NB4 (cell line): ENCODE data around the gene UBL7.
"Not testable (repeated sequence)": the region's sequence is repeated elsewhere in the genome, so short reads cannot be mapped to it uniquely, and the experiment has no call there.

Experiments
- DNase-seq: peaks from one replicate; pipeline ENCODE4 v3.0.0; 2010; ENCODE audit warnings: low read depth
- H3K4me3 ChIP-seq: one replicate; pipeline ENCODE4 v1.5.1; 2011; ENCODE audit warnings: mild to moderate bottlenecking, low read depth, low read length, moderate library complexity
- MAX ChIP-seq: IDR thresholded peaks from 2 replicates; pipeline ENCODE4 v1.6.1; 2011; ENCODE audit warnings: low read depth, low read length
- MYC ChIP-seq: IDR thresholded peaks from 2 replicates; pipeline ENCODE4 v1.6.1; 2011; ENCODE audit warnings: low read depth, low read length
- POLR2A ChIP-seq: IDR thresholded peaks from 2 replicates; pipeline ENCODE4 v1.6.1; 2011; ENCODE audit warnings: mild to moderate bottlenecking; ENCODE audit not compliant: insufficient read length; ENCODE audit errors: extremely low read depth
- TF ChIP-seq, protein P1 (sequence below): IDR thresholded peaks from one replicate; pipeline ENCODE4 v1.5.1; 2012; ENCODE audit warnings: low read depth, low read length

The UBL7 gene

DNA sequence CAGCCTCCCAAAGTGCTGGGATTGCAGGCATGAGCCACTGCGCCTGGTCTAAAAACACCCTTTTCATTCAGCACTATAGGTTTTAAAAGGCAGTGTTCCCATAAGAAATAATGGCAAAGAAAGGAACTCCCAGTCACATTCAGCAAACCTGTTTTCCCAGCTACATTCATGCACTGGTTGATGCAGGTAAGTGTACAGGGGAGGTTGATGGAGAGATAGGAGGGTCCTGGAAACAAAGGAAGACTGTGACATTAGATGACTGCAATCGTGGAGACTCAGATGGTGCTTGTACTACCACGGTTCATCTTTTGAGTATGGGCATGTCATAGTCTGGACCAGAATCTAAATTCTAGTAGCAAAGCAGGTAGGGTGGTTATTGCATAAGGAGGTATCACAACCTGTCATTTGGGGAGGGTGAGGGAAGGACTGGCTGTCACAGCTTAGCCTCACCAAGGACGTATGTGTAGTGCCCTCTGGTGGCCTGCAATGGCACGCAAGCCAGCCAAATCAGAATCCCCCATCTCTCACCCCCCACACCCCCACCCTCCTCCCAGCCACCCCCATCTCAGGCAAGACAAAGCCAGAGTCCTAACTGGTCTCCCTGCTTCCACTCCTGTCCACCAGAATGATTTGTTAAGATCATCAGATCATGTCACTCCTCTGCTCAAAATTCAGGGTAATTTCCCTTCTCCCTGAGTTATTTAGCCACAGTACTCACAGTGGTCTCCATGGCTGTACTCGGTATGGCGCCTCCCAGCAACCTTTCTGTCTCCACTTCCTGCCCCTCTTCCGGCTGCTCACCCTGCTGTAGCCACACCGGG is 28.8 kb upstream of the UBL7 start:
- no peak overlapping the region for H3K4me3 ChIP-seq
- TF ChIP-seq, protein P1, sequence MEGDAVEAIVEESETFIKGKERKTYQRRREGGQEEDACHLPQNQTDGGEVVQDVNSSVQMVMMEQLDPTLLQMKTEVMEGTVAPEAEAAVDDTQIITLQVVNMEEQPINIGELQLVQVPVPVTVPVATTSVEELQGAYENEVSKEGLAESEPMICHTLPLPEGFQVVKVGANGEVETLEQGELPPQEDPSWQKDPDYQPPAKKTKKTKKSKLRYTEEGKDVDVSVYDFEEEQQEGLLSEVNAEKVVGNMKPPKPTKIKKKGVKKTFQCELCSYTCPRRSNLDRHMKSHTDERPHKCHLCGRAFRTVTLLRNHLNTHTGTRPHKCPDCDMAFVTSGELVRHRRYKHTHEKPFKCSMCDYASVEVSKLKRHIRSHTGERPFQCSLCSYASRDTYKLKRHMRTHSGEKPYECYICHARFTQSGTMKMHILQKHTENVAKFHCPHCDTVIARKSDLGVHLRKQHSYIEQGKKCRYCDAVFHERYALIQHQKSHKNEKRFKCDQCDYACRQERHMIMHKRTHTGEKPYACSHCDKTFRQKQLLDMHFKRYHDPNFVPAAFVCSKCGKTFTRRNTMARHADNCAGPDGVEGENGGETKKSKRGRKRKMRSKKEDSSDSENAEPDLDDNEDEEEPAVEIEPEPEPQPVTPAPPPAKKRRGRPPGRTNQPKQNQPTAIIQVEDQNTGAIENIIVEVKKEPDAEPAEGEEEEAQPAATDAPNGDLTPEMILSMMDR = peak; percentile 81
- TF ChIP-seq MYC = no peak
- 0 out of 2 replicates have a peak, but pooled peaks have one; percentile 16 for TF ChIP-seq MAX
- TF ChIP-seq POLR2A = no peak
- peak; percentile 74 for DNase-seq

- H3K4me3 ChIP-seq = no peak overlapping the region
- TF ChIP-seq MYC (no peak), POLR2A (no peak), MAX (no peak)
- TF ChIP-seq, protein P1 = no peak
- no peak for DNase-seq
Observed at GRCh38 chr15:74488776-74489175, 27.8 kb upstream of the UBL7 start.

- peak; percentile 28 for DNase-seq
- no peak overlapping the region for H3K4me3 ChIP-seq
- TF ChIP-seq, protein P1 = peak; percentile 19
- TF ChIP-seq MAX (no peak), POLR2A (no peak)
Observed at GRCh38 chr15:74482661-74483060, 21.7 kb upstream of the UBL7 start.

- not testable (repeated sequence) for DNase-seq, H3K4me3 ChIP-seq
Observed at GRCh38 chr15:74480364-74480763, 19.4 kb upstream of the UBL7 start.

- H3K4me3 ChIP-seq, DNase-seq: not testable (repeated sequence)
Observed at GRCh38 chr15:74471621-74472020, 10.7 kb upstream of the UBL7 start.

DNA sequence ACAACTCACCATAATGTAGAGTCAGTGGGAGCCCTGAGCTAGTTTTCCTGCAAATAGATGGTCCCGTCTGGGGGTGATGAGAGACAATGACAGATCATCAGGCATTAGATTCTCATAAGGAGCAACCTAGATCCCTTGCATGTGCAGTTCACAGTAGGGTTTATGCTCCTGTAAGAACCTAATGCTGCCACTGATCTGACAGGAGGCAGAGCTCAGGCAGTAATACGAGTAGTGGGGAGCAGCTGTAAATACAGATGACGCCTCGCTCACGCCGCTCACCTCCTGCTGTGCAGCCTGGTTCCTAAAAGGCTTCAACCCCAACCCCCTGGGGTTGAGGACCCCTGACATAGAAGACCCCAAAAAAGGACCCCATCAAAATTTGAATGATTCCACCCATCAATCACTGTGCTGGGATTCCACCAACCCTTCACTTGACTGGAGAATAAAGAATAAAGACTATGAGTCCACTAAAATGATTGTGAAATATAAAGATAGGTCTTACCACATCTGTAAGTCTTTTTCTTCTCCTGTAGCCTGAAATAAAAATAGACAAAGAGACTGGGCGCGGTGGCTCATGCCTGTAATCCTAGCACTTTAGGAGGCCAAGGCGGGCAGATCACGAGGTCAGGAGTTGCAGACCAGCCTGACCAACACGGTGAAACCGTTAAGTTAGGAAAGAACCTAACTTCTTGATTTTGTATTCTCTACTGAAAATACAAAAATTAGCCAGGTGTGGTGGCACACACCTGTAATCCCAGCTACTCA is 9.9 kb upstream of the UBL7 start:
- no peak for DNase-seq
- no peak for TF ChIP-seq POLR2A
- TF ChIP-seq MAX = no peak
- TF ChIP-seq, protein P1 = no peak
- no peak for TF ChIP-seq MYC
- no peak overlapping the region for H3K4me3 ChIP-seq
